Neural progenitor cell (in vitro differentiated cells): ENCODE data around the gene RSPH4A.

ENCODE experiments used
- CTCF ChIP-seq: fragments of 200-600 bp; sonication (generic); IDR thresholded peaks from 2 replicates; pipeline ENCODE4 v1.5.1; 2017; ENCODE audit warnings: antibody characterized with exemption, mild to moderate bottlenecking
- EZH2 ChIP-seq: fragments of 200-600 bp; sonication (generic); IDR thresholded peaks from 2 replicates; pipeline ENCODE4 v1.6.1; 2017; ENCODE audit warnings: antibody characterized with exemption, mild to moderate bottlenecking, moderate library complexity
- EZH2phosphoT487 ChIP-seq: fragments of 200-600 bp; sonication (generic); IDR thresholded peaks from 2 replicates; pipeline ENCODE4 v1.6.1; 2017; ENCODE audit warnings: antibody characterized with exemption

GRCh38 chr6:116662202-116662601 is 45.9 kb downstream of the RSPH4A start:
- no peak for TF ChIP-seq CTCF
- no peak for TF ChIP-seq EZH2
- no peak for TF ChIP-seq EZH2phosphoT487
